Central memory CD8-positive, alpha-beta T cell (primary cell): ENCODE results near the gene LIMS2.

Experiments
- ATAC-seq: fragments of 150-1000 bp; cut with Tn5 transposase; replicated peaks from 2 replicates; pipeline ENCODE4 v1.10.0; 2022; ENCODE audit warnings: mild to moderate bottlenecking, moderate FRiP score, moderate number of reproducible peaks; ENCODE audit not compliant: poor library complexity, severe bottlenecking; ENCODE audit errors: extremely low read depth
- DNase-seq, 2 donors: peaks; one replicate each; pipeline ENCODE4 v3.0.0; 2021; ENCODE audit warnings: low spot score in 2 of 2
- H3K27ac Mint-ChIP-seq: one replicate; pipeline ENCODE4 v1.8.0; 2022; ENCODE audit warnings: low read depth, mild to moderate bottlenecking, moderate library complexity, mixed read lengths
- H3K27me3 Mint-ChIP-seq: one replicate; pipeline ENCODE4 v1.8.0; 2022; ENCODE audit warnings: mixed read lengths
- H3K36me3 Mint-ChIP-seq: one replicate; pipeline ENCODE4 v1.8.0; 2022; ENCODE audit warnings: mild to moderate bottlenecking, moderate library complexity, mixed read lengths; ENCODE audit not compliant: insufficient read depth
- H3K4me1 Mint-ChIP-seq: one replicate; pipeline ENCODE4 v1.8.0; 2022; ENCODE audit warnings: mixed read lengths
- H3K4me3 Mint-ChIP-seq: one replicate; pipeline ENCODE4 v1.8.0; 2022; ENCODE audit warnings: mild to moderate bottlenecking, moderate library complexity, mixed read lengths
- H3K9me3 Mint-ChIP-seq: one replicate; pipeline ENCODE4 v1.8.0; 2022; ENCODE audit warnings: mixed read lengths

LIMS2 gene

GRCh38 chr2:127641133-127641532, 34.2 kb downstream of the LIMS2 start:
- Mint-ChIP-seq H3K4me3 (peak overlapping the region; percentile 45), H3K27ac (no peak overlapping the region), H3K27me3 (no peaks in the 10 kb centered on the region), H3K36me3 (peaks cover 1% of the 10 kb centered on the region), H3K9me3 (no peaks in the 10 kb centered on the region), H3K4me1 (peaks cover 5% of the 10 kb centered on the region)
- no peak for ATAC-seq
- no peak for DNase-seq

- Mint-ChIP-seq H3K9me3 (no peaks in the 10 kb centered on the region), H3K36me3 (peaks cover 1% of the 10 kb centered on the region), H3K27ac (no peak overlapping the region), H3K27me3 (no peaks in the 10 kb centered on the region), H3K4me3 (peak overlapping the region; percentile 45), H3K4me1 (peaks cover 5% of the 10 kb centered on the region)
- no peak for DNase-seq
- ATAC-seq: no peak
Observed at GRCh38 chr2:127640082-127641072, 35.0 kb downstream of the LIMS2 start.

- no peak for ATAC-seq
- no peak overlapping the region for H3K27ac Mint-ChIP-seq
- H3K9me3 Mint-ChIP-seq: no peaks in the 10 kb centered on the region
- peak overlapping the region; percentile 2 for H3K4me3 Mint-ChIP-seq
- peaks cover 5% of the 10 kb centered on the region for H3K4me1 Mint-ChIP-seq
- peaks cover 1% of the 10 kb centered on the region for H3K36me3 Mint-ChIP-seq
- H3K27me3 Mint-ChIP-seq: no peaks in the 10 kb centered on the region
- no peak for DNase-seq
Observed at GRCh38 chr2:127639111-127639474, 36.2 kb downstream of the LIMS2 start.

GRCh38 chr2:127638361-127639110, 36.8 kb downstream of the LIMS2 start:
- H3K4me1 Mint-ChIP-seq: peaks cover 5% of the 10 kb centered on the region
- DNase-seq (no peak), ATAC-seq (no peak)
- no peaks in the 10 kb centered on the region for H3K27me3 Mint-ChIP-seq
- no peak overlapping the region for H3K27ac Mint-ChIP-seq
- H3K36me3 Mint-ChIP-seq: peaks cover 1% of the 10 kb centered on the region
- no peaks in the 10 kb centered on the region for H3K9me3 Mint-ChIP-seq
- H3K4me3 Mint-ChIP-seq: peak overlapping the region; percentile 2

GRCh38 chr2:127637725-127638252, 37.5 kb downstream of the LIMS2 start:
- ATAC-seq: no peak
- Mint-ChIP-seq H3K4me3 (no peak overlapping the region), H3K27ac (peak overlapping the region; percentile 53)

GRCh38 chr2:127637236-127637630, 38.1 kb downstream of the LIMS2 start:
- H3K4me3 Mint-ChIP-seq: no peak overlapping the region
- ATAC-seq: no peak

More at GRCh38 chr2:127637725-127638252, 37.5 kb downstream of the LIMS2 start:
- Mint-ChIP-seq H3K27me3 (no peaks in the 10 kb centered on the region), H3K9me3 (no peaks in the 10 kb centered on the region), H3K36me3 (peaks cover 1% of the 10 kb centered on the region), H3K4me1 (peaks cover 5% of the 10 kb centered on the region)
- DNase-seq: no peak

GRCh38 chr2:127636248-127637235, 38.8 kb downstream of the LIMS2 start:
- H3K4me3 Mint-ChIP-seq: no peak overlapping the region
- H3K27ac Mint-ChIP-seq: no peak overlapping the region
- peaks cover 5% of the 10 kb centered on the region for H3K4me1 Mint-ChIP-seq
- H3K27me3 Mint-ChIP-seq: no peaks in the 10 kb centered on the region
- peaks cover 1% of the 10 kb centered on the region for H3K36me3 Mint-ChIP-seq
- DNase-seq (no peak), ATAC-seq (no peak)
- no peaks in the 10 kb centered on the region for H3K9me3 Mint-ChIP-seq

More at GRCh38 chr2:127637236-127637630, 38.1 kb downstream of the LIMS2 start:
- no peak for DNase-seq
- no peaks in the 10 kb centered on the region for H3K9me3 Mint-ChIP-seq
- peaks cover 1% of the 10 kb centered on the region for H3K36me3 Mint-ChIP-seq
- no peak overlapping the region for H3K27ac Mint-ChIP-seq
- H3K27me3 Mint-ChIP-seq: no peaks in the 10 kb centered on the region
- H3K4me1 Mint-ChIP-seq: peaks cover 5% of the 10 kb centered on the region

GRCh38 chr2:127635380-127636237, 39.7 kb downstream of the LIMS2 start:
- no peak overlapping the region for H3K27ac Mint-ChIP-seq
- H3K27me3 Mint-ChIP-seq: no peaks in the 10 kb centered on the region
- DNase-seq (no peak), ATAC-seq (no peak)
- peaks cover 5% of the 10 kb centered on the region for H3K4me1 Mint-ChIP-seq
- H3K4me3 Mint-ChIP-seq: no peak overlapping the region
- no peaks in the 10 kb centered on the region for H3K9me3 Mint-ChIP-seq
- peaks cover 1% of the 10 kb centered on the region for H3K36me3 Mint-ChIP-seq

GRCh38 chr2:127634626-127635379, 40.5 kb downstream of the LIMS2 start:
- ATAC-seq (no peak), DNase-seq (no peak)
- peaks cover 5% of the 10 kb centered on the region for H3K4me1 Mint-ChIP-seq
- H3K9me3 Mint-ChIP-seq: no peaks in the 10 kb centered on the region
- H3K4me3 Mint-ChIP-seq: no peak overlapping the region
- peaks cover 1% of the 10 kb centered on the region for H3K36me3 Mint-ChIP-seq
- no peak overlapping the region for H3K27ac Mint-ChIP-seq
- H3K27me3 Mint-ChIP-seq: no peaks in the 10 kb centered on the region

GRCh38 chr2:127634066-127634617, 41.2 kb downstream of the LIMS2 start:
- H3K4me1 Mint-ChIP-seq: peaks cover 5% of the 10 kb centered on the region
- no peak overlapping the region for H3K27ac Mint-ChIP-seq
- no peaks in the 10 kb centered on the region for H3K9me3 Mint-ChIP-seq
- no peak overlapping the region for H3K4me3 Mint-ChIP-seq
- H3K27me3 Mint-ChIP-seq: no peaks in the 10 kb centered on the region
- ATAC-seq: no peak
- H3K36me3 Mint-ChIP-seq: peaks cover 1% of the 10 kb centered on the region
- DNase-seq: no peak
